HepG2 (cell line): ENCODE results near the gene STX4. TPM values are rescaled to one million over a fixed set of nuclear protein-coding genes. Genes with fewer than 3 reads are reported as not detected.

Experiments
- IRF1 ChIP-seq: sonication (generic); formaldehyde crosslinking; IDR thresholded peaks from 2 replicates; pipeline ENCODE4 v1.4.0; 2020; ENCODE audit warnings: low read depth, mild to moderate bottlenecking, missing genetic modification reagents
- IRF2 ChIP-seq: IDR thresholded peaks from 2 replicates; pipeline ENCODE4 v1.6.1; 2018; ENCODE audit warnings: missing genetic modification reagents, missing compliant biosample characterization
- MAF1 ChIP-seq: sonication (generic); formaldehyde crosslinking; IDR thresholded peaks from 2 replicates; pipeline ENCODE4 v1.5.0; 2020; ENCODE audit warnings: missing genetic modification reagents, borderline replicate concordance
- NFRKB ChIP-seq: fragments of 450-650 bp; IDR thresholded peaks from 2 replicates; pipeline ENCODE4 v1.6.1; 2017
- RELA ChIP-seq: sonication (generic); formaldehyde crosslinking; IDR thresholded peaks from 2 replicates; pipeline ENCODE4 v1.4.0; 2020; ENCODE audit warnings: missing genetic modification reagents
- SALL1 ChIP-seq: sonication (generic); formaldehyde crosslinking; IDR thresholded peaks from 2 replicates; pipeline ENCODE4 v1.8.0; 2022; ENCODE audit warnings: mild to moderate bottlenecking, missing genetic modification reagents
- SMAD9 ChIP-seq: sonication (generic); formaldehyde crosslinking; IDR thresholded peaks from 2 replicates; pipeline ENCODE4 v1.5.1; 2020; ENCODE audit warnings: mild to moderate bottlenecking, missing genetic modification reagents
- SYNCRIP ChIP-seq: fragments of 200-400 bp; formaldehyde crosslinking; IDR thresholded peaks from 2 replicates; pipeline ENCODE4 v1.6.1; 2018; ENCODE audit warnings: mild to moderate bottlenecking, low read depth, low read length; ENCODE audit not compliant: insufficient read depth
- YEATS2 ChIP-seq: sonication (generic); formaldehyde crosslinking; IDR thresholded peaks from 2 replicates; pipeline ENCODE4 v1.4.0; 2020; ENCODE audit warnings: missing genetic modification reagents, borderline replicate concordance
- YEATS4 ChIP-seq: sonication (generic); formaldehyde crosslinking; IDR thresholded peaks from 2 replicates; pipeline ENCODE4 v1.4.0; 2020; ENCODE audit warnings: missing genetic modification reagents, borderline replicate concordance
- ZBTB46 ChIP-seq: sonication (generic); formaldehyde crosslinking; IDR thresholded peaks from 2 replicates; pipeline ENCODE4 v1.4.0; 2020; ENCODE audit warnings: mild to moderate bottlenecking, missing genetic modification reagents, borderline replicate concordance
- ZNF142 ChIP-seq: sonication (generic); formaldehyde crosslinking; IDR thresholded peaks from 2 replicates; pipeline ENCODE4 v1.4.0; 2020; ENCODE audit warnings: missing genetic modification reagents
- ZNF280D ChIP-seq: sonication (generic); formaldehyde crosslinking; IDR thresholded peaks from 2 replicates; pipeline ENCODE4 v1.5.1; 2020; ENCODE audit warnings: mild to moderate bottlenecking, missing genetic modification reagents
- ZNF775 ChIP-seq: sonication (generic); formaldehyde crosslinking; IDR thresholded peaks from 2 replicates; pipeline ENCODE4 v1.4.0; 2020; ENCODE audit warnings: missing genetic modification reagents, mild to moderate bottlenecking, moderate library complexity, borderline replicate concordance
- ZSCAN25 ChIP-seq: sonication (generic); formaldehyde crosslinking; IDR thresholded peaks from 2 replicates; pipeline ENCODE4 v1.8.0; 2022; ENCODE audit warnings: mild to moderate bottlenecking, missing genetic modification reagents
- polyA plus RNA-seq, 8 experiments: library from polyadenylated mRNA; depleted of rRNA in 3 of 8; stranded (reverse) in 7 of 8; unstranded in 1 of 8; fragments of >200 nt; fragmentation: Illumina TruSeq in 4 of 8; extraction: Trizol in 4 of 8; gene quantifications; 2 replicates each; pipeline versions ENCODE4 v1.2.1 to v1.2.3, GENCODE V29; 2011 to 2016; ENCODE audit warnings: low read depth in 4 of 8, missing spikeins in 1 of 8, mixed read lengths in 1 of 8; ENCODE audit not compliant: insufficient read depth in 1 of 8
- total RNA-seq, 5 experiments: library from RNA; depleted of rRNA; stranded (reverse); fragments of >200 nt; fragmentation: Illumina TruSeq; extraction: Trizol; gene quantifications; 2 replicates each; pipeline ENCODE4 v1.2.3, GENCODE V29; 2016; ENCODE audit warnings: low read depth in 1 of 5

Gene STX4
- total and polyA plus RNA-seq, 2 of the 13 experiments (the other 11 are each of a cell fraction or from before 2014, with no cell fraction given): 29.2 to 34.6 TPM

GRCh38 chr16:30997725-30998711, 35.3 kb upstream of the STX4 start (continued):
- no peak for TF ChIP-seq NFRKB
- TF ChIP-seq ZSCAN25 (CRISPR knock-in tag): peak; percentile 84
- 0 out of 2 replicates have a peak, but pooled peaks have one; percentile 2 for TF ChIP-seq MAF1 (CRISPR knock-in tag)
- no peak; the same call in 1 of the 2 replicates for TF ChIP-seq SALL1 (CRISPR knock-in tag)
- no peak for TF ChIP-seq SYNCRIP
- 0 out of 2 replicates have a peak, but pooled peaks have one; percentile 7 for TF ChIP-seq YEATS4 (CRISPR knock-in tag)
- TF ChIP-seq ZBTB46 (CRISPR knock-in tag): 0 out of 2 replicates have a peak, but pooled peaks have one; percentile 4
- no peak for TF ChIP-seq RELA (CRISPR knock-in tag)
- no peak for TF ChIP-seq IRF1 (CRISPR knock-in tag)
- 0 out of 2 replicates have a peak, but pooled peaks have one; percentile 13 for TF ChIP-seq YEATS2 (CRISPR knock-in tag)
- TF ChIP-seq ZNF775 (CRISPR knock-in tag): no peak
- no peak for TF ChIP-seq ZNF280D (CRISPR knock-in tag)
- TF ChIP-seq SMAD9: 0 out of 2 replicates have a peak, but pooled peaks have one; percentile 46
- TF ChIP-seq IRF2: 0 out of 2 replicates have a peak, but pooled peaks have one; percentile 5
- no peak for TF ChIP-seq ZNF142
